ENCODE data around the gene SPAG4. TPM values are rescaled to one million over a fixed set of nuclear protein-coding genes. Genes with fewer than 3 reads are reported as not detected.

The SPAG4 gene
- total RNA-seq, 1 donor from 2014 or later = 1.9 TPM

GRCh38 chr20:35583636-35584560 lies 31.7 kb upstream of the SPAG4 start:
- no peaks in the 10 kb centered on the region for H3K27me3 Mint-ChIP-seq (ENCODE audit: unreplicated experiment)
- no peak overlapping the region for H3K27ac Mint-ChIP-seq (ENCODE audit: unreplicated experiment)
- DNase-seq (ENCODE audit: extremely low spot score, unreplicated experiment) = no peak
- H3K36me3 Mint-ChIP-seq (ENCODE audit: unreplicated experiment) = no peaks in the 10 kb centered on the region
- H3K4me3 Mint-ChIP-seq (ENCODE audit: unreplicated experiment) = no peak overlapping the region
- peaks cover 4% of the 10 kb centered on the region for H3K9me3 Mint-ChIP-seq (ENCODE audit: unreplicated experiment)
- no peaks in the 10 kb centered on the region for H3K4me1 Mint-ChIP-seq (ENCODE audit: unreplicated experiment)
- TF ChIP-seq CTCF (IDR thresholded peaks at IDR 0.05) = no peak

- Mint-ChIP-seq H3K27ac (ENCODE audit: unreplicated experiment) (no peak overlapping the region), H3K36me3 (ENCODE audit: unreplicated experiment) (no peaks in the 10 kb centered on the region), H3K27me3 (ENCODE audit: unreplicated experiment) (no peaks in the 10 kb centered on the region), H3K9me3 (ENCODE audit: unreplicated experiment) (no peaks in the 10 kb centered on the region), H3K4me1 (ENCODE audit: unreplicated experiment) (no peaks in the 10 kb centered on the region), H3K4me3 (ENCODE audit: unreplicated experiment) (no peak overlapping the region)
- TF ChIP-seq CTCF (IDR thresholded peaks at IDR 0.05) = no peak
- no peak for DNase-seq (ENCODE audit: extremely low spot score, unreplicated experiment)
Observed at GRCh38 chr20:35586751-35587425, 28.7 kb upstream of the SPAG4 start.

DNA sequence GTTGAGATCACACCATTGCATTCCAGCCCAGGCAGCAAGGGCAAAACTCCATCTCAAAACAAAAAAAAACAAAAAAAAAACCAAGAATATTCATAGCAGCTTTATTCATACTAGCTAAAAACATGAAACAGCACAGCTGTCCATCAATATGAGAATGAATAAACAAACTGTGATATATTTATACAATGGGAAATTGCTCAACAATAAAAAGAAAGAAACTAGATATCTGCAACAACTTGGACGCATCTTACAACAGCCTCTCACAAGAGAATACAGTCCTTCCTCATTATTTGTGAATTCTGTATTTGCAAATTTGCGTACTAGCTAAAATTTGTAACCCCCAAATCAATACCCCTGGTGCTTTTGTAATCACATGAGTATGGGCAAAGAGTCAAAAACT lies 28.2 kb upstream of the SPAG4 start:
- no peak overlapping the region for H3K4me3 Mint-ChIP-seq (ENCODE audit: unreplicated experiment)

DNA sequence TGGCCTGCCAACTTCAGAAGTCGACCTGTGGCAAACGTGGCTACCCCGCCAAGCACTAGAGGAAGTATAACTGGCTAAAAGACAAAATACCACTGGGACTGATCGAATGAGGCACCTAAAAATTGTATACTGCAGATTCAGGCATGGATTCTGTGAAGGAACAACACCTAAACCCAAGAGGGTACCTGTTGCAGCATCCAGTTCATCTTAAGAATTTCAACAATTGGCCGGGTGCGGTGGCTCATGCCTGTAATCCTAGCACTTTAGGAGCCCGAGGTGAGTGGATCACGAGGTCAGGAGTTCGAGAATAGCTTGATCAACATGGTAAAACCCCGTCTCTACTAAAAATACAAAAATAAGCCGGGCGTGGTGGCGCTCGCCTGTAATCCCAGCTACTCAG lies 27.2 kb upstream of the SPAG4 start:
- Mint-ChIP-seq H3K4me3 (ENCODE audit: unreplicated experiment) (no peak overlapping the region), H3K9me3 (ENCODE audit: unreplicated experiment) (no peaks in the 10 kb centered on the region), H3K4me1 (ENCODE audit: unreplicated experiment) (no peaks in the 10 kb centered on the region), H3K36me3 (ENCODE audit: unreplicated experiment) (no peaks in the 10 kb centered on the region), H3K27me3 (ENCODE audit: unreplicated experiment) (no peaks in the 10 kb centered on the region), H3K27ac (ENCODE audit: unreplicated experiment) (no peak overlapping the region)
- DNase-seq (ENCODE audit: extremely low spot score, unreplicated experiment) = no peak
- TF ChIP-seq CTCF (IDR thresholded peaks at IDR 0.05) = no peak

More for the DNA sequence above, 28.2 kb upstream of the SPAG4 start:
- no peaks in the 10 kb centered on the region for H3K9me3 Mint-ChIP-seq (ENCODE audit: unreplicated experiment)
- DNase-seq (ENCODE audit: extremely low spot score, unreplicated experiment) = no peak
- no peaks in the 10 kb centered on the region for H3K4me1 Mint-ChIP-seq (ENCODE audit: unreplicated experiment)
- H3K27me3 Mint-ChIP-seq (ENCODE audit: unreplicated experiment) = no peaks in the 10 kb centered on the region
- no peak overlapping the region for H3K27ac Mint-ChIP-seq (ENCODE audit: unreplicated experiment)
- H3K36me3 Mint-ChIP-seq (ENCODE audit: unreplicated experiment) = no peaks in the 10 kb centered on the region
- no peak for TF ChIP-seq CTCF (IDR thresholded peaks at IDR 0.05)

- H3K36me3 Mint-ChIP-seq (ENCODE audit: unreplicated experiment) = no peaks in the 10 kb centered on the region
- no peaks in the 10 kb centered on the region for H3K9me3 Mint-ChIP-seq (ENCODE audit: unreplicated experiment)
- H3K4me1 Mint-ChIP-seq (ENCODE audit: unreplicated experiment) = no peaks in the 10 kb centered on the region
- H3K27ac Mint-ChIP-seq (ENCODE audit: unreplicated experiment) = no peak overlapping the region
- no peak for DNase-seq (ENCODE audit: extremely low spot score, unreplicated experiment)
- no peak overlapping the region for H3K4me3 Mint-ChIP-seq (ENCODE audit: unreplicated experiment)
- no peak for TF ChIP-seq CTCF (IDR thresholded peaks at IDR 0.05)
- H3K27me3 Mint-ChIP-seq (ENCODE audit: unreplicated experiment) = peaks cover 11% of the 10 kb centered on the region
Observed at GRCh38 chr20:35592339-35592974, 23.2 kb upstream of the SPAG4 start.

All from osteocyte (in vitro differentiated cells).